Cerebellar cortex (tissue), 1 donor: ENCODE data around the gene DHDH.

Experiments used
- DNase-seq: peaks from one replicate; pipeline ENCODE4 v3.0.0-alpha.2; 2015; ENCODE audit warnings: low spot score

DHDH gene

DNA sequence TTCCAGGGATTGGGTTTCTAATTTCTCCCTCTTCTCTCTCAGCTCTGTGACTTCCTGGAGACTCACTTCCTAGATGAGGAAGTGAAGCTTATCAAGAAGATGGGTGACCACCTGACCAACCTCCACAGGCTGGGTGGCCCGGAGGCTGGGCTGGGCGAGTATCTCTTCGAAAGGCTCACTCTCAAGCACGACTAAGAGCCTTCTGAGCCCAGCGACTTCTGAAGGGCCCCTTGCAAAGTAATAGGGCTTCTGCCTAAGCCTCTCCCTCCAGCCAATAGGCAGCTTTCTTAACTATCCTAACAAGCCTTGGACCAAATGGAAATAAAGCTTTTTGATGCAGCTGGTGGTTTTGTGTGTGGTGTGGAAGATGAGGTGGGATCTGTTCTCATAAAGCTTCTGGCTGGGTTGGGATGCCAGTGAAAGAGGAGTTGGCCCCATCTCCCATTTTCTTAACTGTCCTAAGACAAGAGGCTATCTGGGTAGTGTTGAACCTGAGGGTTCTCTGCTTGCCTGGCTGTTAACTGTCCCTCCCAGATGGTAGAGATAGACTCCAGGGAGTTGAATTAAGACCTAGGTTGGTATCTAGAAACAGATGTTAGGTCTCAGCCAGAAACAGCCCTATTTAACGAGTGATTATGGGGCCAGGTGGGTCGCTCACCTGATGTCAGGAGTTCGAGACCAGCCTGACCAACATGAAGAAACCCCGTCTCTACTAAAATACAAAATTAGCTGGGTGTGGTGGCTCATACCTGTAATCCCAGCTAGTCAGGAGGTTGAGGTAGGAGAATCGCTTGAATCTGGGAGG lies 33.2 kb downstream of the DHDH start:
- DNase-seq, result peak; percentile 31

GRCh38 chr19:48967346-48968178 lies 34.1 kb downstream of the DHDH start:
- DNase-seq, result peak; percentile 72

DNA sequence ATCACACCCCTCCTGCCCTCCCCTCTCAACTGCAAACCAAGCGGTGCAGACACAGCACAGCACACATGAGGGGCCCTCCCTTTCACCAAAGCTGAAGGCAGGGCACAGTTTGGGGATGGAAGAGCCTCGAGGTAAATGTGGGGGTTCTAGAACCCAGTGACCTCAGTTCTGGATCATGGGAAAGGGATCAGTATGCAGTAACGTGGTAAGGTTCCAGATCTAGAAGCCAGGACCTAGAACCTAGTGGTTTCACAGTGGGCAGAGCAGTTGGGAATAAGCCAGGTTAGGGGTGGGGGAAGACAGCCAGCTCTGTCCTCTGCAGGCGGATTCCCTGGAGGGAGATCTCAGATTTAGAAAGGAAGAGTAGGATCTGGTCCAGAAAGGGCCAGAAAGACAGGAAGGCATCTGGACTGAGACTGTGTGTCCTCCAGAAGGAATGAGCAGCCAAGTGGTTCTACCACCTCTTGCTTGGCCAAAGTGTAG lies 34.7 kb downstream of the DHDH start:
- peak; percentile 24 for DNase-seq

DNA sequence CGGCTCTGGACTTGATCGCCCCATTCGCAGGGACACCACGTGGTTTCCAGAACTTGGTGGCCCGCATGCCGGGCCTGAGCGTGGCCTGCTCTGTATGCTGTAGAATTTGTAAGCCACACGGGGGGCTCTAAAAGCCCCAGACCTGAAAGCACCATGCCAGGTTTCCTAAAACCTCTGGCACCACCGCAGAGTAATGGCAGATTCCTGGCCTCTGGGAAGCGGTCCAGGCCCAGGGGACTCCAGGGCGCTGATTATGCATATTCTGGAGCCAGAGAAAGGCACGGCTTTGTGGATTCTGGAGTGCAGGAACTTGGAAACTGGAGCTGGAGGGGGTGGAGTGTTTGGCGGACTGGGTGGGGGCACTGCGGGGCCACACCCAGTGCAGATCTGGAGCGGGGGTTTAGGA lies 35.3 kb downstream of the DHDH start:
- DNase-seq, result no peak

DNA sequence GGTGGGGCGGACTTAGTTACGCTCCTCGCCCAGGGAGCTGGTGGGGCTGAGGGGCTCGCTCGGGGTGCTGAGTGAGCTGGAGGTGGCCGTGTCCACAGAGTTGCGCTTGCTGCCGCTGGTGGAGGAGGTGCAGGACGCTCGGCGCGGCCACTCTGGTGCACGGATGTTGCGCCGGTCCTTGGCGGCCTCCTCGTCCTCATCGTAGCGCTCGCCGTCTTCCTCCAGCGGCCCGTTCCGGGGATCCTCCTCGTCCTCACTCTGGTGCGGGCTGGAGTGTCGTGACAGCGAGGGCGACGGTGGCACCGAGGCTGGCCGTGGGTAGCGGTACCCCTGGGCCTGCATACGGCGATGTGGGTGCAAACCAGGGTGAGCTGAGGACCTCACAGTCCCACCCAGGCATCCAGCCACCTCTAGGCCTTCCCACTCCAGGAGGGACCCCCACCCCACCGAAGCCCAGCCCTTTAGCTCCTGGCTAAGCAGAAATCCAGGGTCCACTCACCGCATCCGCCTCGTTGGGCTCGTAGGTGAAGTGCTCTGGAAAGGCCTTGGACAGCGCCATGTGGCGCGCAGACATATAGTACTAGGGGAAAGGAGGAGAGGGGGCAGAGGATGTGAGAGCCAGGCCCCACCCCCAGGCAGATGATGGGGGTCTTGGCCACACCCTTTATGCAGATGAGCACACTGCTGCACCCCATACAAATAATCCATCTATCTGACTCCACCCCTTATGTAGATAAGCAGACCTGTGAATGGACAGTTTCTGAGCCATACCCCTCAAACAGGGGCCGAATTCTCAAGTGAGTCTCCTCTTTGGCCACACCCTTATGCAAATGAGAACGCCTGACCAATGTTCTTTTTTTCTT lies 36.0 kb downstream of the DHDH start:
- DNase-seq, result peak; percentile 88

- peak; percentile 59 for DNase-seq
These were observed 36.8 kb downstream of the DHDH start for GRCh38 chr19:48970139-48970766.

DNA sequence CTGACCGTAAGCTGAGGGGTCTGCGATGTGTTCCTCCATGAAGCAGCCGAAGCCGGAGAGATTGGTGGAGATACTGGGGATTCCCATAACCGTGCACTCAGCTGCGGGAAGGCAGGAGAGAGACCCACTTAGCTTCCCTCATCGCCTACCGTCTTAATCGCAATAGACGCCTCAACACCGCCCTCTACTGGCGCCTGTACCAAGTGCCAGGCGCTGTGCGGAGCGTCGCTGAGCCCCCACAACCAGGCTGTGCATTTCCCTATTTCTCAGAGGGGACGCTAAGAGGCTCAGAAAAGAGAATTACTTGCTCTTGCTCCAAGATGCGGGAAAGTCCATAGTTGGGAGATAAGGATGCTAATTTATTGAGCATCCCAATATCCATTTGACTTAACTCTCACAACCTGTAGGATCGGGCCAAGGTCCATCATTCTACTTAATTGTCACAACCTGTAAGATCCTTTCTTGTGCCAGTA lies 37.5 kb downstream of the DHDH start:
- peak; percentile 92 for DNase-seq

- peak; percentile 76 for DNase-seq
These were observed 42.7 kb downstream of the DHDH start for GRCh38 chr19:48975947-48976847.

- DNase-seq, result no peak
These were observed 43.6 kb downstream of the DHDH start for GRCh38 chr19:48977061-48977460.

GRCh38 chr19:48982280-48982679 lies 48.8 kb downstream of the DHDH start:
- no peak for DNase-seq

DNA sequence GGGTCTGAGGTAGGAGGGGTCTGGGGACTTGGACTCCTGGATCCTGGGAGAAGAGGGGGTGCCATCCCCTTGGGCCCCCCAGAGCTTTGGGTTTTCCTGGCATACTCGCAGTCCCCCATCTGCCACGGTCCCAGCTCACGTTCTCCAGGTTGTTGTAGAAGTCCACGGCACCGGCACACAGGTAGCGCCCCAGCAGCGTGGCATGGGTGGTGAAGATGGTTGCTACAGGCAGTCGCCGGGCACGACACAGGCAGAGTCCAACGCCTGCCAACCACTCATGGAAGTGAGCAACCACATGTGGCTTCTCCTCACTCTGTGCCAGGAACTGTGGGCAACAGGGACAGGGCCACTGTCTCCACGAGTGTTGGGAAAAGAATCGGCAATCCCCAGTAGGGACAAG lies 52.2 kb downstream of the DHDH start:
- DNase-seq, result no peak

GRCh38 chr19:48986211-48986610 lies 52.7 kb downstream of the DHDH start:
- no peak for DNase-seq

DNA sequence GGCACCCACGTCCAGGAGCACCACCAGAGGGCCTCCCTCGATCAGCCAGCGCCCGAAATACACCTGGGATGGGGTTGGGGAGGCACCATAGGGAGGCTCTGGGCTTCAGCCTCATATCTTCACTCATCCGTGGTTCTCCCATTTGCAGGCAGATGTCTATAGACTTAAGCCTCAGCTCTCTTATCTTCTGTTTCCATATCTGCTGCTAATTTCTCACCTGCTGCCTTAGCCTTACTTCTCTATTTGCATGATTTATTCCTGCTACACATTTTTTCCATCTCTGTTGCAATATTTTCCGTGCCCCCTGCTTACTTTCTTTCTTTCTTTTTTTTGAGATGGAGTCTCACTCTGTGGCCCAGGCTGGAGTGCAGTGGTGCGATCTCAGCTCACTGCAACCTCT lies 53.8 kb downstream of the DHDH start:
- no peak for DNase-seq

DNA sequence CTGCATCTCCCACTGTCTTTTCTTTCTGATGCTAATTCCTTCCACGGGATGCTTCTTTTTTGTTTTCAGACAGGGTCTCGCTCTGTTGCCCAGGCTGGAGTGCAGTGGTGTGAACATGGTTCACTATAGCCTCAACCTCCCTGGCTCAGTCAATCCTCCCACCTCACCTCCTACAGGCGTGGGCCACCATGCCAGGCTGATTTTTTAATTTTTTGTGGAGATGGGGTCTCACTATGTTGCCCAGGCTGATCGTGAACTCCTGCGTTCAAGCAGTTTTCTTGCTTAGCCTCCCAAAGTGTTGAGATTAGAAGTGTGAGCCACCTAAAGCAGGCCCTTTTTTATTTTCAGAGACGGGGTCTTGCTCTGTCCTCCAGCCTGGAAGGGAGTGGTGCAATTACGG lies 54.8 kb downstream of the DHDH start:
- no peak for DNase-seq

- DNase-seq, result no peak
These were observed 55.4 kb downstream of the DHDH start for GRCh38 chr19:48988860-48989259.

GRCh38 chr19:48989701-48990291 lies 56.3 kb downstream of the DHDH start:
- peak; percentile 20 for DNase-seq

DNA sequence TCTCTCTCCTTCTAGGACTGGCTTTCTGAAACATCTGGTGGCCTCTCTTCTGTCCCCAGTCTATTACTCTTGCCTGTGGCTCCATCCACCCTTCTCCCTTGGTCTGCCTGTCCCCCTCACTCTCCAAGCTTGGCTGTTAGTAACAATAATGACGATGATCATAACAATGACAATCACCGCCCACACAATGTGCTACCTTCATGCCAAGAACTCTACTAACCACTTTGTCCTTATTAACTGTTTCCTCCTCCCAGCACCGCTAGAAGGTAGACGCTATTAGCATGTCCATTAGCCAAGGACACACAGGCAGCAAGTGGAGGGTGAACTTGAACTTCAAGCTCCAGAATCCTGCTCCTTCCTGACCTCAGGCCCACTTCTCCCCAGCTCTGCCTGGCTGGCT lies 56.9 kb downstream of the DHDH start:
- DNase-seq, result no peak

GRCh38 chr19:48991011-48991609 lies 57.6 kb downstream of the DHDH start:
- no peak for DNase-seq

- DNase-seq, result peak; percentile 69
These were observed 58.5 kb downstream of the DHDH start for GRCh38 chr19:48991873-48992580.
